ENCODE measurements around the gene XYLT1. TPM values are rescaled to one million over a fixed set of nuclear protein-coding genes. Genes with fewer than 3 reads are reported as not detected.

The XYLT1 gene
- polyA plus RNA-seq, 1 donor (not counting 4 experiments of a cell fraction or from before 2014, with no cell fraction given): 4.4 TPM

GRCh38 chr16:17105239-17105797, 365.4 kb downstream of the XYLT1 start:
- Histone ChIP-seq H3K36me3 (ENCODE audit: control insufficient read depth in 2 of 2, extremely low read depth in 1 of 2, insufficient read depth in 2 of 2, low read length in 2 of 2) (peaks cover 0 to 4% of the 10 kb centered on the region in 2 experiments), H3K79me2 (ENCODE audit: control insufficient read depth, insufficient read depth, low read length) (no peaks in the 10 kb centered on the region), H2AFZ (ENCODE audit: control insufficient read depth, low read length) (no peak overlapping the region), H3K9ac (ENCODE audit: control insufficient read depth, extremely low read depth, insufficient read depth, low read length) (no peak overlapping the region), H3K27ac (ENCODE audit: control insufficient read depth, insufficient read depth, low read length) (no peak overlapping the region), H4K20me1 (ENCODE audit: control insufficient read depth, extremely low read depth, insufficient read depth, low read length) (no peaks in the 10 kb centered on the region), H3K9me3 (ENCODE audit: control insufficient read depth, low read depth, low read length) (no peaks in the 10 kb centered on the region), H3K9me1 (ENCODE audit: control insufficient read depth, extremely low read depth, insufficient read depth, low read length) (no peaks in the 10 kb centered on the region), H3K4me2 (ENCODE audit: control insufficient read depth, extremely low read depth, insufficient read depth, low read depth, low read length) (no peak overlapping the region), H3K27me3 (ENCODE audit: control insufficient read depth, extremely low read depth, insufficient read depth, low read length) (no peaks in the 10 kb centered on the region), H3K4me3 (ENCODE audit: control insufficient read depth in 2 of 3, extremely low read depth in 1 of 3, insufficient read depth in 2 of 3, low read depth in 1 of 3, low read length in 3 of 3) (no peak overlapping the region), H3K4me1 (ENCODE audit: control insufficient read depth, extremely low read depth, insufficient read depth, low read length) (no peaks in the 10 kb centered on the region)
- no peak for TF ChIP-seq CTCF (optimal IDR thresholded peaks at IDR 0.05 in 1 of 3, IDR thresholded peaks at IDR 0.05 in 1 of 3, conservative IDR thresholded peaks at IDR 0.05 in 1 of 3; ENCODE audit: extremely low read depth in 1 of 3, insufficient read depth in 2 of 3, low read length in 3 of 3)
- dilution Hi-C loops (cut with MboI; ENCODE audit: extremely low pct_ligation_motif_present, low sequenced_read_pairs): no loop called here
- DNase-seq (ENCODE audit: low read depth, low spot score) (no peak), FAIRE-seq (no peak)

- Histone ChIP-seq H4K20me1 (ENCODE audit: control insufficient read depth, extremely low read depth, insufficient read depth, low read length) (no peaks in the 10 kb centered on the region), H3K4me1 (ENCODE audit: control insufficient read depth, extremely low read depth, insufficient read depth, low read length) (no peaks in the 10 kb centered on the region), H3K4me3 (ENCODE audit: control insufficient read depth in 2 of 3, extremely low read depth in 1 of 3, insufficient read depth in 2 of 3, low read depth in 1 of 3, low read length in 3 of 3) (no peak overlapping the region), H3K4me2 (ENCODE audit: control insufficient read depth, extremely low read depth, insufficient read depth, low read depth, low read length) (no peak overlapping the region), H3K27me3 (ENCODE audit: control insufficient read depth, extremely low read depth, insufficient read depth, low read length) (no peaks in the 10 kb centered on the region), H2AFZ (ENCODE audit: control insufficient read depth, low read length) (no peak overlapping the region), H3K27ac (ENCODE audit: control insufficient read depth, insufficient read depth, low read length) (no peak overlapping the region), H3K9ac (ENCODE audit: control insufficient read depth, extremely low read depth, insufficient read depth, low read length) (no peak overlapping the region), H3K79me2 (ENCODE audit: control insufficient read depth, insufficient read depth, low read length) (no peaks in the 10 kb centered on the region), H3K9me3 (ENCODE audit: control insufficient read depth, low read depth, low read length) (no peaks in the 10 kb centered on the region), H3K36me3 (ENCODE audit: control insufficient read depth in 2 of 2, extremely low read depth in 1 of 2, insufficient read depth in 2 of 2, low read length in 2 of 2) (no peaks in the 10 kb centered on the region), H3K9me1 (ENCODE audit: control insufficient read depth, extremely low read depth, insufficient read depth, low read length) (no peaks in the 10 kb centered on the region)
- no peak for DNase-seq (ENCODE audit: low read depth, low spot score)
- FAIRE-seq: no peak
- dilution Hi-C loops (cut with MboI; ENCODE audit: extremely low pct_ligation_motif_present, low sequenced_read_pairs): no loop called here
- TF ChIP-seq EZH2 (IDR thresholded peaks at IDR 0.05; ENCODE audit: low read length) (no peak), CTCF (optimal IDR thresholded peaks at IDR 0.05 in 1 of 3, IDR thresholded peaks at IDR 0.05 in 1 of 3, conservative IDR thresholded peaks at IDR 0.05 in 1 of 3; ENCODE audit: extremely low read depth in 1 of 3, insufficient read depth in 2 of 3, low read length in 3 of 3) (no peak)
Measured at GRCh38 chr16:17104654-17105053, 366.1 kb downstream of the XYLT1 start.
